IPS-NIHi7 (cell line): ENCODE results near the gene CATSPER1.
"Not testable (repeated sequence)": the region's sequence is repeated elsewhere in the genome, so short reads cannot be mapped to it uniquely, and the experiment has no call there.

ENCODE experiments used
- DNase-seq: peaks from one replicate; pipeline ENCODE4 v3.0.0; 2012; ENCODE audit warnings: mixed read lengths; ENCODE audit errors: extremely low spot score

CATSPER1 gene

GRCh38 chr11:66051766-66052663, 25.7 kb upstream of the CATSPER1 start, which contains the start of gene SF3B2:
Gene SF3B2 (plus strand): TSS chr11:66052364. CDS start chr11:66052385, 21 bp downstream.
- peak; percentile 97 for DNase-seq

- DNase-seq = no peak
These were observed 25.1 kb upstream of the CATSPER1 start for GRCh38 chr11:66051371-66051765.

GRCh38 chr11:66050581-66051231, 24.4 kb upstream of the CATSPER1 start:
- no peak for DNase-seq

- DNase-seq = peak; percentile 75
These were observed 22.5 kb upstream of the CATSPER1 start, which contains the start of gene GAL3ST3 for GRCh38 chr11:66048547-66049323. Gene GAL3ST3 (minus strand): TSS chr11:66049161. CDS start chr11:66045415, 3,746 bp downstream.

GRCh38 chr11:66047541-66048365, 21.5 kb upstream of the CATSPER1 start:
- no peak for DNase-seq

GRCh38 chr11:66046901-66047300, 20.6 kb upstream of the CATSPER1 start:
- no peak for DNase-seq

- DNase-seq = peak; percentile 98
These were observed 18.9 kb upstream of the CATSPER1 start for GRCh38 chr11:66045177-66045639.

- no peak for DNase-seq
These were observed 18.5 kb upstream of the CATSPER1 start for GRCh38 chr11:66044757-66045156.

- DNase-seq = no peak
These were observed 17.0 kb upstream of the CATSPER1 start for GRCh38 chr11:66042996-66043906.

- no peak for DNase-seq
These were observed 16.1 kb upstream of the CATSPER1 start for GRCh38 chr11:66042227-66042995.

GRCh38 chr11:66039765-66040164, 13.5 kb upstream of the CATSPER1 start:
- no peak for DNase-seq

- DNase-seq = no peak
These were observed 11.0 kb upstream of the CATSPER1 start for GRCh38 chr11:66037327-66037726.

- no peak for DNase-seq
These were observed 10.0 kb upstream of the CATSPER1 start for GRCh38 chr11:66036334-66036710.

GRCh38 chr11:66035653-66036333, 9.5 kb upstream of the CATSPER1 start:
- DNase-seq = no peak

- no peak for DNase-seq
These were observed 6.9 kb upstream of the CATSPER1 start for GRCh38 chr11:66032957-66033735.

GRCh38 chr11:66023186-66023440, 3.2 kb downstream of the CATSPER1 start:
- not testable (repeated sequence) for DNase-seq

- DNase-seq = peak; percentile 97
These were observed 3.7 kb downstream of the CATSPER1 start for GRCh38 chr11:66022401-66023185.
